Brain pericyte (primary cell): ENCODE data around the gene TRIM67.

Source experiments
- DNase-seq: peaks from one replicate; pipeline ENCODE4 v3.0.0-alpha.2; 2012; ENCODE audit warnings: low read depth, low spot score

The TRIM67 gene

GRCh38 chr1:231183639-231184590 lies 22.1 kb downstream of the TRIM67 start:
- DNase-seq, result no peak

GRCh38 chr1:231184891-231185290 lies 23.0 kb downstream of the TRIM67 start:
- no peak for DNase-seq

- DNase-seq, result no peak
These were observed 23.5 kb downstream of the TRIM67 start for GRCh38 chr1:231185391-231185790.

- no peak for DNase-seq
These were observed 24.7 kb downstream of the TRIM67 start for GRCh38 chr1:231186356-231187115.

- no peak for DNase-seq
These were observed 25.7 kb downstream of the TRIM67 start for GRCh38 chr1:231187571-231187970.

GRCh38 chr1:231188072-231188471 lies 26.2 kb downstream of the TRIM67 start:
- DNase-seq, result no peak

- DNase-seq, result no peak
These were observed 26.9 kb downstream of the TRIM67 start for GRCh38 chr1:231188768-231189167.

GRCh38 chr1:231189683-231190270 lies 27.9 kb downstream of the TRIM67 start:
- no peak for DNase-seq

GRCh38 chr1:231190456-231190855 lies 28.6 kb downstream of the TRIM67 start:
- DNase-seq, result no peak

GRCh38 chr1:231192620-231193163 lies 30.8 kb downstream of the TRIM67 start:
- DNase-seq, result no peak

GRCh38 chr1:231193710-231194340 lies 32.0 kb downstream of the TRIM67 start:
- DNase-seq, result no peak

- no peak for DNase-seq
These were observed 32.6 kb downstream of the TRIM67 start for GRCh38 chr1:231194476-231194842.

GRCh38 chr1:231194843-231195516 lies 33.1 kb downstream of the TRIM67 start:
- no peak for DNase-seq

- DNase-seq, result no peak
These were observed 34.4 kb downstream of the TRIM67 start for GRCh38 chr1:231196307-231196706.

- DNase-seq, result no peak
These were observed 34.9 kb downstream of the TRIM67 start for GRCh38 chr1:231196728-231197127.

GRCh38 chr1:231199868-231200267 lies 38.0 kb downstream of the TRIM67 start:
- DNase-seq, result no peak

GRCh38 chr1:231200388-231201031 lies 38.7 kb downstream of the TRIM67 start:
- no peak for DNase-seq

- DNase-seq, result no peak
These were observed 39.6 kb downstream of the TRIM67 start for GRCh38 chr1:231201375-231201978.

- no peak for DNase-seq
These were observed 40.2 kb downstream of the TRIM67 start for GRCh38 chr1:231201979-231202633.
